ENCODE data around the gene C6orf89. TPM values are rescaled to one million over a fixed set of nuclear protein-coding genes. Genes with fewer than 3 reads are reported as not detected.

C6orf89 gene
- total RNA-seq, 1 experiment from 2014 or later: 32.9 TPM

DNA sequence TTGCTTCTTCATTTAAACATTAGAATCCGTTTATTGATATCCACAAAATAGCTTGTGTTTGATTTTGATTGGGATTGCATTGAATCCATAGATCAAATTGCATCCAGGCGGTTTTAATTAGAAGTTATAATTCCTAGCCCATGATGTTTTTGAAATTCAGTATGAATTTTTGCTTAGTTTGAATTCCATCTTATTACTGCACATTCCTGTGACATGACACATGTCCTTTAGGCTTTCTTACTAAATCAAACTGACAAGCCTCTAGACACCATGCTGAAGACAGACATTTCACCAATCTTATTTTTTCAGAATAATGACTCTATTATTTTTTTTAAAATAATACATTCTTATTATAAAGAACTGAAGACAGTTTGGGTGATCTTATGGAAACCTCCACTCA is 47.4 kb downstream of the C6orf89 start:
- ATAC-seq (no peak), DNase-seq (ENCODE audit: low read depth, low spot score) (no peak)
- CTCF ChIA-PET: no interaction called here
- Histone ChIP-seq H3K9ac (ENCODE audit: low read length) (no peak overlapping the region), H3K27me3 (ENCODE audit: insufficient read depth, low read length) (no peaks in the 10 kb centered on the region), H4K20me1 (ENCODE audit: insufficient read depth) (no peaks in the 10 kb centered on the region), H3K4me1 (ENCODE audit: control insufficient read depth in 1 of 2, insufficient read depth in 2 of 2, low read length in 2 of 2) (peaks cover 3 to 9% of the 10 kb centered on the region in 2 experiments; a peak in 3 of 4 replicates), H3K36me3 (ENCODE audit: control insufficient read depth in 1 of 2, insufficient read depth in 2 of 2, low read length in 2 of 2) (no peaks in the 10 kb centered on the region), H3K27ac (ENCODE audit: low read depth, low read length) (no peak overlapping the region), H3K79me2 (ENCODE audit: insufficient read depth, low read length) (no peaks in the 10 kb centered on the region), H3K9me2 (ENCODE audit: insufficient read depth) (no peaks in the 10 kb centered on the region), H3K4me2 (ENCODE audit: low read length) (no peak overlapping the region), H3K9me3 (ENCODE audit: control insufficient read depth in 1 of 2, insufficient read depth in 1 of 2, low read depth in 1 of 2, low read length in 2 of 2) (no peaks in the 10 kb centered on the region), H2AFZ (ENCODE audit: low read depth, low read length, poor library complexity, severe bottlenecking) (no peak overlapping the region), H3K4me3 (replicated peaks in 1 of 2; ENCODE audit: low read depth in 1 of 2, low read length in 2 of 2) (no peak overlapping the region)
- TF ChIP-seq SIN3A (IDR thresholded peaks at IDR 0.05; ENCODE audit: low read depth): no peak
- no peak for TF ChIP-seq TCF7L2 (IDR thresholded peaks at IDR 0.05; ENCODE audit: borderline replicate concordance, extremely low read depth, insufficient read depth, insufficient read length)
- no peak for TF ChIP-seq JUND (IDR thresholded peaks at IDR 0.05)
- TF ChIP-seq ELF1 (IDR thresholded peaks at IDR 0.05; ENCODE audit: borderline replicate concordance, low read depth): no peak
- TF ChIP-seq POLR2A (IDR thresholded peaks at IDR 0.05; ENCODE audit: borderline replicate concordance, extremely low read depth, insufficient read depth, insufficient read length): no peak
- TF ChIP-seq CBX3 (IDR thresholded peaks at IDR 0.05; ENCODE audit: low read depth): no peak
- no peak for TF ChIP-seq CEBPB (IDR thresholded peaks at IDR 0.05; ENCODE audit: low read depth)
- TF ChIP-seq EZH2phosphoT487 (IDR thresholded peaks at IDR 0.05; ENCODE audit: borderline replicate concordance): no peak
- TF ChIP-seq ZFX (IDR thresholded peaks at IDR 0.05): no peak
- TF ChIP-seq, protein P1, sequence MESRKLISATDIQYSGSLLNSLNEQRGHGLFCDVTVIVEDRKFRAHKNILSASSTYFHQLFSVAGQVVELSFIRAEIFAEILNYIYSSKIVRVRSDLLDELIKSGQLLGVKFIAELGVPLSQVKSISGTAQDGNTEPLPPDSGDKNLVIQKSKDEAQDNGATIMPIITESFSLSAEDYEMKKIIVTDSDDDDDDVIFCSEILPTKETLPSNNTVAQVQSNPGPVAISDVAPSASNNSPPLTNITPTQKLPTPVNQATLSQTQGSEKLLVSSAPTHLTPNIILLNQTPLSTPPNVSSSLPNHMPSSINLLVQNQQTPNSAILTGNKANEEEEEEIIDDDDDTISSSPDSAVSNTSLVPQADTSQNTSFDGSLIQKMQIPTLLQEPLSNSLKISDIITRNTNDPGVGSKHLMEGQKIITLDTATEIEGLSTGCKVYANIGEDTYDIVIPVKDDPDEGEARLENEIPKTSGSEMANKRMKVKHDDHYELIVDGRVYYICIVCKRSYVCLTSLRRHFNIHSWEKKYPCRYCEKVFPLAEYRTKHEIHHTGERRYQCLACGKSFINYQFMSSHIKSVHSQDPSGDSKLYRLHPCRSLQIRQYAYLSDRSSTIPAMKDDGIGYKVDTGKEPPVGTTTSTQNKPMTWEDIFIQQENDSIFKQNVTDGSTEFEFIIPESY (IDR thresholded peaks at IDR 0.05; ENCODE audit: extremely low read depth, insufficient replicate concordance, low read length): no peak
- TF ChIP-seq, protein P2, sequence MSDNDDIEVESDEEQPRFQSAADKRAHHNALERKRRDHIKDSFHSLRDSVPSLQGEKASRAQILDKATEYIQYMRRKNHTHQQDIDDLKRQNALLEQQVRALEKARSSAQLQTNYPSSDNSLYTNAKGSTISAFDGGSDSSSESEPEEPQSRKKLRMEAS (IDR thresholded peaks at IDR 0.05): no peak
- no peak for TF ChIP-seq SRF (IDR thresholded peaks at IDR 0.05; ENCODE audit: low read depth)
- TF ChIP-seq YY1 (IDR thresholded peaks at IDR 0.05; ENCODE audit: extremely low read depth, insufficient replicate concordance, low read depth, low read length): no peak
- TF ChIP-seq EZH2 (IDR thresholded peaks at IDR 0.05): no peak
- no peak for TF ChIP-seq POLR2AphosphoS5 (IDR thresholded peaks at IDR 0.05; ENCODE audit: low read depth, low read length)
- TF ChIP-seq RAD21 (IDR thresholded peaks at IDR 0.05; ENCODE audit: low read depth): no peak
- RAD21 ChIA-PET (ENCODE audit: low non-redundant PET in 1 of 2, low total read pairs in 2 of 2, uncharacterized antibody in 2 of 2, unreplicated experiment in 2 of 2): no interaction called here
- POLR2A ChIA-PET: no interaction called here
- intact Hi-C loops (cut with micrococcal nuclease): no loop called here
- no TSS peak for BruUV-seq (replicated peaks)

Data from HCT116 (cell line).